Type B pancreatic cell (in vitro differentiated cells): ENCODE measurements around the gene NPS. TPM values are rescaled to one million over a fixed set of nuclear protein-coding genes. Genes with fewer than 3 reads are reported as not detected.

ENCODE experiments used
- DNase-seq: peaks from one replicate; pipeline ENCODE4 v3.0.0; 2021; ENCODE audit warnings: mixed read lengths; ENCODE audit not compliant: unreplicated experiment; ENCODE audit errors: extremely low spot score
- H3K27ac Mint-ChIP-seq: 2 replicates; pipeline ENCODE4 v1.8.0; 2021; ENCODE audit warnings: mild to moderate bottlenecking, mixed read lengths
- H3K27me3 Mint-ChIP-seq: 2 replicates; pipeline ENCODE4 v1.8.0; 2021; ENCODE audit warnings: mixed read lengths
- H3K36me3 Mint-ChIP-seq: 2 replicates; pipeline ENCODE4 v1.8.0; 2021; ENCODE audit warnings: mixed read lengths
- H3K4me1 Mint-ChIP-seq: one replicate; pipeline ENCODE4 v1.8.0; 2021; ENCODE audit warnings: mixed read lengths; ENCODE audit not compliant: unreplicated experiment
- H3K4me3 Mint-ChIP-seq: 2 replicates; pipeline ENCODE4 v1.8.0; 2021; ENCODE audit warnings: mild to moderate bottlenecking, mixed read lengths
- H3K9me3 Mint-ChIP-seq: 2 replicates; pipeline ENCODE4 v1.8.0; 2021; ENCODE audit warnings: mixed read lengths
- total RNA-seq: library from RNA; stranded (reverse); gene quantifications from 2 replicates; pipeline ENCODE4 v1.2.1, GENCODE V29; 2021; ENCODE audit warnings: low replicate concordance
- TF ChIP-seq, protein P1 (sequence below): fragments of 200-600 bp; sonication (generic); conservative IDR thresholded peaks from 2 replicates; pipeline ENCODE4 v1.5.0; 2021; ENCODE audit warnings: antibody characterized with exemption, mild to moderate bottlenecking

The NPS gene
- total RNA-seq, 1 donor from 2014 or later = not detected

DNA sequence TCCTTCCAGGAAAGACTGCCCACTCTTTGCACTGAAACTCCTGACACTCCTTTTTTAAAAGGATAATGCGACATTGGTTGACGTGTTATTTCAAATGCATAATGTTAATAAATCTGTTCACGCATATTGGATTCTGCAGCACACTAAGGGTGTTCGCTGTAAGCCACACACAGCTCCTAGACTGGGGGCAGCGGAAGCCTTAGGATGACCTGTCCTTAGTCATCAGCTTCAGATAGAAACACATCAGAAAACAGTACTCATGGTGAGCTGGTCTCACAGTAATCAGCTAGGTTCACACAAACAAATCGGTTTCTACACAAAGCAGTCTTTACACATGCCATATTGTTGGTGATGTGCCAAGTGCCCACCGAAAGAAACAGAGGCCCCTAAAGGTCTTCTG lies 4.3 kb downstream of the NPS start:
- TF ChIP-seq, protein P1, sequence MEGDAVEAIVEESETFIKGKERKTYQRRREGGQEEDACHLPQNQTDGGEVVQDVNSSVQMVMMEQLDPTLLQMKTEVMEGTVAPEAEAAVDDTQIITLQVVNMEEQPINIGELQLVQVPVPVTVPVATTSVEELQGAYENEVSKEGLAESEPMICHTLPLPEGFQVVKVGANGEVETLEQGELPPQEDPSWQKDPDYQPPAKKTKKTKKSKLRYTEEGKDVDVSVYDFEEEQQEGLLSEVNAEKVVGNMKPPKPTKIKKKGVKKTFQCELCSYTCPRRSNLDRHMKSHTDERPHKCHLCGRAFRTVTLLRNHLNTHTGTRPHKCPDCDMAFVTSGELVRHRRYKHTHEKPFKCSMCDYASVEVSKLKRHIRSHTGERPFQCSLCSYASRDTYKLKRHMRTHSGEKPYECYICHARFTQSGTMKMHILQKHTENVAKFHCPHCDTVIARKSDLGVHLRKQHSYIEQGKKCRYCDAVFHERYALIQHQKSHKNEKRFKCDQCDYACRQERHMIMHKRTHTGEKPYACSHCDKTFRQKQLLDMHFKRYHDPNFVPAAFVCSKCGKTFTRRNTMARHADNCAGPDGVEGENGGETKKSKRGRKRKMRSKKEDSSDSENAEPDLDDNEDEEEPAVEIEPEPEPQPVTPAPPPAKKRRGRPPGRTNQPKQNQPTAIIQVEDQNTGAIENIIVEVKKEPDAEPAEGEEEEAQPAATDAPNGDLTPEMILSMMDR = no peak
- no peaks in the 10 kb centered on the region for H3K9me3 Mint-ChIP-seq
- peaks cover 53% of the 10 kb centered on the region for H3K27me3 Mint-ChIP-seq
- DNase-seq = no peak
- H3K4me1 Mint-ChIP-seq = peaks cover 4% of the 10 kb centered on the region
- no peaks in the 10 kb centered on the region for H3K36me3 Mint-ChIP-seq
- H3K27ac Mint-ChIP-seq = no peak overlapping the region
- H3K4me3 Mint-ChIP-seq = no peak overlapping the region

DNA sequence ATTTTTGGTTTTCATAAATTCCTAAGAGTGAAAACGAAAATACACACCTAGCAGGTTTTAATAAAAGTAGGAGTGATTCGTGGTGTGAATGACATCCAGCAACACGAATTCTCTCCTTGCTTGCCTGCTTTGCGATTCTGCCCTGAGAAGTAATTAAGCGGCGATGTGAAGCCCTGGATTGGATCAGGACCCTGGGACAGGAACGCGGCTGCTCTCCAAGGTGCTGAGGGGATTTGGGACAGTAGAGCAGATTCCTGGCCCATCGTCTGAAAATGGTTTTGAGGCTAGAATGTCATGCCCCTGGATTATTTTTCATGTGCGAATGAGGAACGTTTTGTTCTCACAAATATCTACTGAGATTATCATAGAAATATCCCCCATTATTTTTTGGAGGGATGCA lies 7.8 kb downstream of the NPS start:
- TF ChIP-seq, protein P1 = no peak
- Mint-ChIP-seq H3K4me3 (no peak overlapping the region), H3K36me3 (no peaks in the 10 kb centered on the region), H3K27me3 (peaks cover 60% of the 10 kb centered on the region), H3K4me1 (no peaks in the 10 kb centered on the region), H3K27ac (no peak overlapping the region), H3K9me3 (no peaks in the 10 kb centered on the region)
- no peak for DNase-seq

DNA sequence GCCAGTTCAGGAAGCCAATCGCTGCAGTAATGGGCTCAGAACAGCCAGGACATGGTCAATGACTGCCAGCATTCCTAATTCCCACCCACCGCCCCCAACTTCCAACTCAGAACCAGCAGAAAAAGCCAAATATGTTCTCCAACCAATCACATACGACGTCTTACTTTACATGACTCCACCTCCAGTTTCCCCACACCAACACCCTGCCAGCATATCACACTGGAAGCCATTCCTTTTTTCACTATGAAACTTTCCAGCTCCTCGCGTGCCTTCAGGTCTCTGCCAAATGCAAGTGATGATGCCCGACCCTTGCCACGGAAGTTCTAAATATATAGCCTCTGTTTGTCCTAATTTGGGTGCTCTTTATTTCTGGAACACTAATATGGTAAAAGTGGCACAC lies 12.5 kb downstream of the NPS start:
- H3K4me1 Mint-ChIP-seq = no peaks in the 10 kb centered on the region
- H3K4me3 Mint-ChIP-seq = no peak overlapping the region
- H3K36me3 Mint-ChIP-seq = no peaks in the 10 kb centered on the region
- no peaks in the 10 kb centered on the region for H3K9me3 Mint-ChIP-seq
- DNase-seq = no peak
- peaks cover 32% of the 10 kb centered on the region for H3K27me3 Mint-ChIP-seq
- TF ChIP-seq, protein P1 = no peak
- H3K27ac Mint-ChIP-seq = no peak overlapping the region

DNA sequence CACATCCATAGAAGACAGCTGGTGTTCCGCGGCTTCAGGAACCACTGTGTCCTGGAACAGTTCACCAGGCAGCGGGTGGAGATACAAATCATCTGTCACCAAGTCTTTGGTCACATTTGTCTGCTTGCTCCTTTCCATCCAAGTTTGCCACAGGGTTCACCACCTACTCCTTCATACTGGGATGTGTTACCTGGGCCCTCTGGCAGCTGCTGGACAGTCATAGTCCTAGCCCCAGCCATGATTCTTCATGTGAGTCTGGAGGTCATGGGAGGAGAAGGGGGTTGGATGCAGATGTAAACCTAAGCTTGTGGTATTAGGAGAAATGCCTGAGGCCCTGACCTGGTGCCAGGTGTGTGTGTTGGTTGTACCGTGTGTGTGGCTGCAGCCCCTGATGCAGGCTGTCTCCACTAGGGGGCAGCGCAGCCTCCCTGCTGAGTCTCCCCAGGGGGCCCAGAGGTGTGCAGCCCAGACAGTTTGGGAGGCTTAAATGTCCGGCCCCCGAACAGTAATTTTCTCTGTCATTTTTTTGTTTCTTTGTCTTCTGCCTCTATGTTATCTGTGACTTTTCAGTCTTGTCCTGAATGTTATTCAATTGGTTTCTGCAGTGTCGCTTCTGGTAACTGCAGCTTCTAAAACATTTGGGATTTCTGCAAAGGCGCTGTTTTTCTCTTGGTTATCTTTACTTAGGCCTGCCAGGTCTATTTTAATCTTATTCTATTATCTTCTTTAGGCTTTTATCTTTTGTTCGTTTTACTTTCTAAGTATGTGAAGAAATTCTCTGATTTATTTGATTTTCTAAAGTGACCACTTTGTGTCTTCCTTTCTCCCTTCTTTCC lies 14.8 kb downstream of the NPS start:
- H3K4me1 Mint-ChIP-seq = no peaks in the 10 kb centered on the region
- TF ChIP-seq, protein P1 = peak; percentile 74
- H3K27ac Mint-ChIP-seq = no peak overlapping the region
- no peak overlapping the region for H3K4me3 Mint-ChIP-seq
- H3K9me3 Mint-ChIP-seq = no peaks in the 10 kb centered on the region
- H3K27me3 Mint-ChIP-seq = peaks cover 20% of the 10 kb centered on the region
- no peaks in the 10 kb centered on the region for H3K36me3 Mint-ChIP-seq
- DNase-seq = no peak

DNA sequence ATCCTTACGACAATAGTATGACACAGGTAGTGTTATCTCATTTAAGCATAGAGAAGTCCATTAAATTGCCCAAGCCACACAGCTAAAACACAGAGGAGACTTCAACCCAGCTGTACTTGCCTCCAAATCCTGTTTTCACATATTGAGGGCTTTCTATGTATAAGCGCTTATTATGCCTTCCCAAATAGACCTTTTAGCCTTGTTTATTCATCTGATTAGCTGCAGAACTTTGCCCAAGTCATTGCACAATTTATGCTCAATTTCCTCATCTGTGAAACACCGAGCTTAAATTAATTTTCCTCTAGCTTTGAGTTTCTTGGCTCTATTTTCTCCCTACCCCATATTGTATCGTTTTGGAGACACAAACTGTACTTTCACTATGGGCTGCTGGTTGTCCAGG lies 15.5 kb downstream of the NPS start:
- peaks cover 18% of the 10 kb centered on the region for H3K27me3 Mint-ChIP-seq

More for the DNA sequence above, 15.5 kb downstream of the NPS start:
- H3K27ac Mint-ChIP-seq = no peak overlapping the region
- TF ChIP-seq, protein P1 = no peak
- no peak for DNase-seq
- H3K4me3 Mint-ChIP-seq = no peak overlapping the region
- H3K4me1 Mint-ChIP-seq = no peaks in the 10 kb centered on the region
- no peaks in the 10 kb centered on the region for H3K9me3 Mint-ChIP-seq
- H3K36me3 Mint-ChIP-seq = no peaks in the 10 kb centered on the region
